Measurements from ENCODE around the gene ATP10D.

ATP10D gene

DNA sequence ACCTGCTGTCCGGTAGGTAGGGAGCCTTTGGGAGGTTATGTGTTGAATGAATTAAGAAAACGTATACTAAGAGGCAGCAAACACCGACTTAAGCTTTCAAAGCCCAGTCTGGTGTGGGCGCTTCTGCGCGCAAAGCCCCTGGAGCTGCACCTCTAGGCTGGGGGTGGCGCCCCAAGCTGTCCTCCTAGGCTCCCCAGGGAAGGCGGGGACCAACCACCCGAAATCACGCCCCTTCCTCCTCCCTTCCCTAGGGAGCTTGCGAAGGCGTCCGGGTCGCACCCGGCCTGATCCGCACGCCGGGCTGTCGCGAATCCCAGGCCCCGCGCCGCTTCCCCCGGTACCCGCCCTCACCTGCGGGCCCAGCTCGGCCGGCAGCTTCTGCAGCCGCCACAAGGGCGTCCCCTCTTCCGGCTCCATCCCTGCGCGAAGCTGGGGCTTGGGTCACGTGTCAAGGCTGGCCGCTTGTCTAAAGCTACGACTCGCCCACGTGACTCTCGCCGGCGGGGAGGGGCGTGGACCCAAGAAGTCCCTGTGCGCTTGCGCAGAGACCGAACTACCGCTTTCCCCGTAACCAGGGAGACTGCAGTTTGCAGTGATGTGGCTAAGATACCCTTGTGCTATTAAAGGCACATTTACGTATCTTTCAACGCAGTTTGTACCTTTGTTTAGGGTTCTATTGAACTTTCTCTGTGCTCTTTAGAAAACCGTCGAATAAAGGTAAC, 21.7 kb upstream of the ATP10D start, which contains the start of gene COMMD8:
COMMD8 (minus strand) TSS at position 468 of the 722 bp plus-strand sequence; CDS start at position 417, 51 bp downstream.
- Histone ChIP-seq H3K79me2 (ENCODE audit: control insufficient read depth, insufficient read depth, low read length) (no peaks in the 10 kb centered on the region), H2BK120ac (ENCODE audit: low read depth, low read length) (no peak within 1 kb of the TSS), H3K18ac (ENCODE audit: low read length) (no peak within 1 kb of the TSS), H2BK15ac (replicated peaks; ENCODE audit: low read depth) (no peak within 1 kb of the TSS), H3K79me1 (ENCODE audit: low read length) (no peaks in the 10 kb centered on the region), H3K4me2 (ENCODE audit: low read length) (peak within 1 kb of the TSS; percentile 79), H4K5ac (ENCODE audit: low read length) (no peak within 1 kb of the TSS), H2BK5ac (ENCODE audit: low read length) (no peak within 1 kb of the TSS), H3K56ac (ENCODE audit: low read length) (peak within 1 kb of the TSS; percentile 84), H3K36me3 (ENCODE audit: control insufficient read depth, insufficient read depth, low read length) (no peaks in the 10 kb centered on the region), H3K27ac (ENCODE audit: low read depth, low read length) (peak within 1 kb of the TSS; percentile 3), H3K23ac (ENCODE audit: low read length) (no peak within 1 kb of the TSS), H3K4ac (ENCODE audit: low read depth, low read length) (no peak within 1 kb of the TSS), H2AK5ac (ENCODE audit: low read length) (no peak within 1 kb of the TSS), H3K4me1 (ENCODE audit: control insufficient read depth, low read depth, low read length) (no peaks in the 10 kb centered on the region), H4K8ac (ENCODE audit: low read depth, low read length) (no peak within 1 kb of the TSS), H3K9ac (ENCODE audit: low read length) (peak within 1 kb of the TSS; percentile 69), H3K4me3 (ENCODE audit: low read length) (peak within 1 kb of the TSS; percentile 74), H3K27me3 (ENCODE audit: insufficient read depth, low read length, poor library complexity) (no peaks in the 10 kb centered on the region)
- no CpG with 5 or more reads among the region's 51 CpGs for WGBS (ENCODE audit: extremely low coverage, insufficient coverage, low lambda C conversion rate)
- peak; percentile 99 for DNase-seq

DNA sequence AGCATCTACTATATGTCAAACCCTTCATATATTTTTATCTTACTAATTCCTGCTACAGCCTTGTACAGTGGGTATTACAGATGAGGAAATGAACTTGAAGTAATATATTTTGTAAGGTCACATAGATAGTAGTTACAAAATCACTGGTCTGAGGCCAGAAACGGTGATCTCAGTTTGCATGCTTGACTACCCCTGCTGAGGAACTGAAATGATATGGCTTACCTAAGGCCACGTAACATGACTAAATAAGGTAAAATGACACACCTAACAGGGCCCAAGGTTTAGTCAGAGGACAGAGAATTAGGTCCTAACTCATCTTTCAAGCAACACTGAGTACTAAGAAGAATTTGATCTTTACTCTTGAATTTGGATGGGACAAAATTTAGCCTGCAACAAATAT, 20.1 kb upstream of the ATP10D start:
- H3K79me1 ChIP-seq (ENCODE audit: low read length): no peaks in the 10 kb centered on the region
- no peak overlapping the region for H3K27ac ChIP-seq (ENCODE audit: low read depth, low read length)
- H2BK120ac ChIP-seq (ENCODE audit: low read depth, low read length): no peak overlapping the region
- no peak overlapping the region for H2BK5ac ChIP-seq (ENCODE audit: low read length)
- H3K4me2 ChIP-seq (ENCODE audit: low read length): no peak overlapping the region
- no peak overlapping the region for H3K4ac ChIP-seq (ENCODE audit: low read depth, low read length)
- H3K9ac ChIP-seq (ENCODE audit: low read length): no peak overlapping the region
- no peaks in the 10 kb centered on the region for H3K4me1 ChIP-seq (ENCODE audit: control insufficient read depth, low read depth, low read length)
- no CpG with 5 or more reads among the region's 2 CpGs for WGBS (ENCODE audit: extremely low coverage, insufficient coverage, low lambda C conversion rate)
- no peak overlapping the region for H4K5ac ChIP-seq (ENCODE audit: low read length)
- no peaks in the 10 kb centered on the region for H3K27me3 ChIP-seq (ENCODE audit: insufficient read depth, low read length, poor library complexity)
- H3K4me3 ChIP-seq (ENCODE audit: low read length): no peak overlapping the region
- no peaks in the 10 kb centered on the region for H3K36me3 ChIP-seq (ENCODE audit: control insufficient read depth, insufficient read depth, low read length)
- no peak overlapping the region for H2AK5ac ChIP-seq (ENCODE audit: low read length)
- no peak overlapping the region for H2BK15ac ChIP-seq (replicated peaks; ENCODE audit: low read depth)
- no peak for DNase-seq
- no peak overlapping the region for H3K56ac ChIP-seq (ENCODE audit: low read length)
- H3K23ac ChIP-seq (ENCODE audit: low read length): no peak overlapping the region
- H4K8ac ChIP-seq (ENCODE audit: low read depth, low read length): no peak overlapping the region
- no peaks in the 10 kb centered on the region for H3K79me2 ChIP-seq (ENCODE audit: control insufficient read depth, insufficient read depth, low read length)
- H3K18ac ChIP-seq (ENCODE audit: low read length): no peak overlapping the region

DNA sequence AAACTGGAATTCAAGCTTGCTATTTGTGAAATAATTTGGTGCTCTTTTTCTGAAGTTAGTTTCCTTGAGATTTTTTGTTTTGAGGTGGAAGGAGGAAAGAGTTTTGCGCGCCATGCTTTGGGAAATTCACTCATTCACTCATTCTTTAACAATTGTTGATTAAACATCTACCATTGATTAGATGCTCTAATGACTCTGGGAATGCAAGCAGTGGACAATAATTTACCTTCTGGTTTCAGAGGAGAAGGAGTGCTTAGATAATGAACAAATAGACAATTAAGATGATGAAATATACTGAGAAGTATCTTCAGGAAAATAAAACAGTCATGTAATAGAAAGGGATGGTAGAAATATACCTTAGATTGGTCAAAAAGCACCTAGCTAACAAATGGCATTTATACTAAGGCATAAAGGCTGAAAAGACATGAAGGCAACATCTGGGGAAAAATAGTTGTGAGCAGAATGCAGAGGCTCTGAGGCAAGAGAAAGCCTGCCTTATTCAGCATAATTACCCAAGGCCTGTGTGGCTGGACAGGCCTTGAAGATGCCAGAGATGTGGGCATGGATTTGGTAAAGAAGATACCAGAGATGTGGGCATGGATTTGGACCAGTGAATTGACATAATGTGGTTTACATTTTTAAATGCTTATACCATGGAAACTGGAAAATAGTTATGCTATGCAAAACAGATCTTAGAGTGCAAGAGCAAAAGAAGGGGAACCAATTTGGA, 18.9 kb upstream of the ATP10D start:
- no peaks in the 10 kb centered on the region for H3K79me2 ChIP-seq (ENCODE audit: control insufficient read depth, insufficient read depth, low read length)
- no peaks in the 10 kb centered on the region for H3K79me1 ChIP-seq (ENCODE audit: low read length)
- no peak overlapping the region for H2BK15ac ChIP-seq (replicated peaks; ENCODE audit: low read depth)
- H3K4ac ChIP-seq (ENCODE audit: low read depth, low read length): no peak overlapping the region
- no peak for DNase-seq
- H4K5ac ChIP-seq (ENCODE audit: low read length): no peak overlapping the region
- no peaks in the 10 kb centered on the region for H3K27me3 ChIP-seq (ENCODE audit: insufficient read depth, low read length, poor library complexity)
- H3K9ac ChIP-seq (ENCODE audit: low read length): no peak overlapping the region
- H2BK5ac ChIP-seq (ENCODE audit: low read length): no peak overlapping the region
- H3K4me3 ChIP-seq (ENCODE audit: low read length): no peak overlapping the region
- H3K23ac ChIP-seq (ENCODE audit: low read length): no peak overlapping the region
- no peak overlapping the region for H3K4me2 ChIP-seq (ENCODE audit: low read length)
- H3K18ac ChIP-seq (ENCODE audit: low read length): no peak overlapping the region
- no peak overlapping the region for H2BK120ac ChIP-seq (ENCODE audit: low read depth, low read length)
- H3K4me1 ChIP-seq (ENCODE audit: control insufficient read depth, low read depth, low read length): no peaks in the 10 kb centered on the region
- no peak overlapping the region for H3K56ac ChIP-seq (ENCODE audit: low read length)
- no CpG with 5 or more reads among the region's 2 CpGs for WGBS (ENCODE audit: extremely low coverage, insufficient coverage, low lambda C conversion rate)
- no peak overlapping the region for H2AK5ac ChIP-seq (ENCODE audit: low read length)
- H3K27ac ChIP-seq (ENCODE audit: low read depth, low read length): no peak overlapping the region
- H3K36me3 ChIP-seq (ENCODE audit: control insufficient read depth, insufficient read depth, low read length): no peaks in the 10 kb centered on the region
- no peak overlapping the region for H4K8ac ChIP-seq (ENCODE audit: low read depth, low read length)

DNA sequence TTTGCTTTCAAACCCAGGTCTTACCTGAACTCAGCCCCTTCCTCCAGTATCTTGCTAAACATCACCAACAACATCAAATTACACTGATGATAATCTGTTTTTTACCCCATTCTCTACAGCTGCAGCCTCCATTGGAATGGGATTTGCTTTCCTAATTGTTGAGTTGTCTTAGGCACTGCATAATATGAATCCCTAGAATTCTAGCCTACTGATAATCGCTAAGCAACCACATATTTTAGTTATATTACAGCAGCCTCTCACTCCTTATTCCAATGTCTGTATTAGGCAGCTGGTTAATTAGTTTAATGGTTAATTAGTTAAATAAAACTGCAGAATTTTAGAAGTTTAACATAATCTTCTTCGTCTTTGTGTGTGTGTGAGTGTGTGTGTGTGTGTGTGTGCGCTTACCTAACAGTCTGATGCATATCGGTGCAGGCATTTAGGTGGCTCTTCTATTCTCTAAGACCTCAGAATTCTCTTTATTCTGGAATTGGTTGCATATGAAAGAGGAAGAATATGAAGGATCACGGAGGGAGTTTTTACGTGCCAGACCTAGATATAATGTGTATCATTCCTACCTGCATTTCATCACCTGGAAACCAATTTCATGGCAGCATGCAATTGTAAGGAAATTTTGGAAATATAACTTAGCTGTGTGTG, 16.2 kb upstream of the ATP10D start:
- H2BK5ac ChIP-seq (ENCODE audit: low read length): no peak overlapping the region
- no peak overlapping the region for H3K4me3 ChIP-seq (ENCODE audit: low read length)
- no peaks in the 10 kb centered on the region for H3K79me2 ChIP-seq (ENCODE audit: control insufficient read depth, insufficient read depth, low read length)
- no peak overlapping the region for H3K23ac ChIP-seq (ENCODE audit: low read length)
- H3K56ac ChIP-seq (ENCODE audit: low read length): no peak overlapping the region
- H3K18ac ChIP-seq (ENCODE audit: low read length): no peak overlapping the region
- H2BK120ac ChIP-seq (ENCODE audit: low read depth, low read length): no peak overlapping the region
- no peak overlapping the region for H4K8ac ChIP-seq (ENCODE audit: low read depth, low read length)
- no peak overlapping the region for H3K9ac ChIP-seq (ENCODE audit: low read length)
- H3K27ac ChIP-seq (ENCODE audit: low read depth, low read length): no peak overlapping the region
- no peak overlapping the region for H2BK15ac ChIP-seq (replicated peaks; ENCODE audit: low read depth)
- DNase-seq: peak; percentile 27
- no peaks in the 10 kb centered on the region for H3K4me1 ChIP-seq (ENCODE audit: control insufficient read depth, low read depth, low read length)
- H3K4ac ChIP-seq (ENCODE audit: low read depth, low read length): no peak overlapping the region
- no CpG with 5 or more reads among the region's 6 CpGs for WGBS (ENCODE audit: extremely low coverage, insufficient coverage, low lambda C conversion rate)
- no peaks in the 10 kb centered on the region for H3K27me3 ChIP-seq (ENCODE audit: insufficient read depth, low read length, poor library complexity)
- H3K4me2 ChIP-seq (ENCODE audit: low read length): no peak overlapping the region
- no peaks in the 10 kb centered on the region for H3K79me1 ChIP-seq (ENCODE audit: low read length)
- H2AK5ac ChIP-seq (ENCODE audit: low read length): no peak overlapping the region
- H3K36me3 ChIP-seq (ENCODE audit: control insufficient read depth, insufficient read depth, low read length): no peaks in the 10 kb centered on the region
- no peak overlapping the region for H4K5ac ChIP-seq (ENCODE audit: low read length)

DNA sequence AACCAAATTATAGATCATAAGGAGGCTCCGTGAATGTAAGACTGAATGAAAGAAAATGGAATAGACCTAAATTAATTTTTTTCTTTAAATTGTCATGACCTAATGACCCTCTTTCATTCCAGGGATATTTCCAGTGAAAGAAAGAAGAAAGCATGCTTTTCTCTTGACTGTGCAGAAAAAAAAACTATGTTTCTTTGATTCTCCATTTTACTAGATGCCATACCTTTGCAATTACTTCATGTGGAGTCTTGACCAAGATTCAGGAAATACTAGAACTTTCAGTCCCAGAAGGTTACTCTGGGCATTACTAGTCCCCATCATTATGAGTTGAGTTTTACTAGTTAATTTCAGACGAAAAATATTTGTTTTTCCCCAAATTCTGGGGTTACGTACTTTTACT, 15.1 kb upstream of the ATP10D start:
- no peaks in the 10 kb centered on the region for H3K79me1 ChIP-seq (ENCODE audit: low read length)
- H3K4me1 ChIP-seq (ENCODE audit: control insufficient read depth, low read depth, low read length): no peaks in the 10 kb centered on the region
- no peak overlapping the region for H4K8ac ChIP-seq (ENCODE audit: low read depth, low read length)
- H2BK15ac ChIP-seq (replicated peaks; ENCODE audit: low read depth): no peak overlapping the region
- H3K18ac ChIP-seq (ENCODE audit: low read length): no peak overlapping the region
- no peaks in the 10 kb centered on the region for H3K36me3 ChIP-seq (ENCODE audit: control insufficient read depth, insufficient read depth, low read length)
- WGBS (ENCODE audit: extremely low coverage, insufficient coverage, low lambda C conversion rate): no CpG with 5 or more reads among the region's 3 CpGs
- no peak overlapping the region for H3K4me2 ChIP-seq (ENCODE audit: low read length)
- H3K4ac ChIP-seq (ENCODE audit: low read depth, low read length): no peak overlapping the region
- H3K79me2 ChIP-seq (ENCODE audit: control insufficient read depth, insufficient read depth, low read length): no peaks in the 10 kb centered on the region
- no peak overlapping the region for H3K23ac ChIP-seq (ENCODE audit: low read length)
- H3K9ac ChIP-seq (ENCODE audit: low read length): no peak overlapping the region
- DNase-seq: no peak
- H2BK5ac ChIP-seq (ENCODE audit: low read length): no peak overlapping the region
- H2AK5ac ChIP-seq (ENCODE audit: low read length): no peak overlapping the region
- no peak overlapping the region for H2BK120ac ChIP-seq (ENCODE audit: low read depth, low read length)
- no peak overlapping the region for H4K5ac ChIP-seq (ENCODE audit: low read length)
- H3K56ac ChIP-seq (ENCODE audit: low read length): no peak overlapping the region
- no peaks in the 10 kb centered on the region for H3K27me3 ChIP-seq (ENCODE audit: insufficient read depth, low read length, poor library complexity)
- no peak overlapping the region for H3K27ac ChIP-seq (ENCODE audit: low read depth, low read length)
- H3K4me3 ChIP-seq (ENCODE audit: low read length): no peak overlapping the region
